Measurements from ENCODE around the gene EMC8.
"Not testable (repeated sequence)": the region's sequence is repeated elsewhere in the genome, so short reads cannot be mapped to it uniquely, and the experiment has no call there.

Gene EMC8

GRCh38 chr16:85812031-85812807 is 12.9 kb upstream of the EMC8 start:
- DNase-seq, result no peak

GRCh38 chr16:85810742-85811115 is 11.4 kb upstream of the EMC8 start:
- DNase-seq, result no peak

DNA sequence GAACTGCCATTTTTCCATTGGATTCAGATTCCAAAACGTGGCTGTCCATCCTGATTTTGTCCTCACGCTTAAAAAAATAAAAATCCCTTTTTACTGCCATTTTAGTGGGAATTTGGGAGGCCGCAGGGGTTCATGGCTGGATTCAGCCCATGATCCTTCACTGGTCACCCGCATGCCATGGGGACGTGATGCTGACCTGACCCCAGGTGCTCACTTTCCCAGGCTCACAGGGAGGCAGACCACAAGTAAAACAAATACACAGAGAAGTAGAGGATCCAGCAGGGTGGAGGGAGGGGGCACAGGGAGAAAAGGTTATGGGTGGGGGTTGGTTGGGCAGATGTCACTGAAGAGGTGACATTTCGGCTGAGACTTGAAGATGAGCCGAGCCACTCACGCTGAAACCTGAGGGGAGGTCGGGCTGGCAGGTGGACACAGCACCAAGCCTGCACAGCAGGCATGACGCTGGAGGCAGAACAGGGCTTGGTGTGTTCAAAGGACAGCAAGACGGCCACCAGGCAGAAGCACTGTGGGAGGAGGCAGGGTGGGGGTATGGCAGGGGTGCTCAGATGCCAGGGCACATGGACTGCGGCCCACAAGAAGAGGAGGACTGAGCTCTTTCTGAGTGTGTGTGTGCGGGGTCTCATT is 10.9 kb upstream of the EMC8 start:
- no peak for DNase-seq

DNA sequence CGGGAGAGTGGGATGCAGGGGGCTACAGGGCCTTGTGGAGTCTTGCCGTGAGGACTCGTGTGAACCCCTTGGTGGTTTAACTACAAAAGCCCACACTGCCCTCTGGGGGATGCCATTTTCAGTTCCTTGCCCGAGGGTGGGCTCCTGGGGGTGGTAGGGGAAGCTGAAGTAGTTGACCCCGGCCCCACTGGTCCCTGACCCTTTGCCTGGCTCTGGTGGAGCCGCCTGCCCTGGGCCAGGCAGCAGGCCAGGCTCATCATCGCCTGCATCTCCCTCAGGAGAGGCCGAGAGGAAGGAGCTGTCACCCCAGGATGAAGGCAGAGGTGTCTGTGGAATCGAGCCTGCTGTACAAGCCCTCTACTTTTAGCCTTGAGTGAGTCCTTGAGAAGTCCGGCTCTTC is 10.3 kb upstream of the EMC8 start:
- DNase-seq, result no peak

GRCh38 chr16:85808926-85809325 is 9.6 kb upstream of the EMC8 start:
- DNase-seq, result no peak

GRCh38 chr16:85808104-85808503 is 8.8 kb upstream of the EMC8 start:
- DNase-seq, result not testable (repeated sequence)

- not testable (repeated sequence) for DNase-seq
These were observed 8.0 kb upstream of the EMC8 start for GRCh38 chr16:85807340-85807739.

DNA sequence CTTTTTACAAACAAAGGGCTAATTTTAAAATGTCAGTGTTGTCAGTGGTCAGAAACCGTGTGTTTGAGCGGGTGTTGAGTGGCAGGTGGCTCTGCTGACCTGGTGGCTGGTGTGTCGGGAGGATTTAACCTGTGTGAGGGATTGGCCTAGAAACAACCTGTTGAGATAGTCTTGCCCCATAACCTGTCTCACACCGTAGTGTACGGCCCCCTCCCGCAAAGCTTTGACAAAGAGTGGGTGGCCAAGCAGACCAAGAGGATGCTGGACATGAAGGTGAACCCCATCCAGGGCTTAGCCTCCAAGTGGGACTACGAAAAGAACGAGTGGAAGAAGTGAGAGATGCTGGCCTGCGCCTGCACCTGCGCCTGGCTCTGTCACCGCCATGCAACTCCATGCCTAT is 7.2 kb upstream of the EMC8 start:
- no peak for DNase-seq

DNA sequence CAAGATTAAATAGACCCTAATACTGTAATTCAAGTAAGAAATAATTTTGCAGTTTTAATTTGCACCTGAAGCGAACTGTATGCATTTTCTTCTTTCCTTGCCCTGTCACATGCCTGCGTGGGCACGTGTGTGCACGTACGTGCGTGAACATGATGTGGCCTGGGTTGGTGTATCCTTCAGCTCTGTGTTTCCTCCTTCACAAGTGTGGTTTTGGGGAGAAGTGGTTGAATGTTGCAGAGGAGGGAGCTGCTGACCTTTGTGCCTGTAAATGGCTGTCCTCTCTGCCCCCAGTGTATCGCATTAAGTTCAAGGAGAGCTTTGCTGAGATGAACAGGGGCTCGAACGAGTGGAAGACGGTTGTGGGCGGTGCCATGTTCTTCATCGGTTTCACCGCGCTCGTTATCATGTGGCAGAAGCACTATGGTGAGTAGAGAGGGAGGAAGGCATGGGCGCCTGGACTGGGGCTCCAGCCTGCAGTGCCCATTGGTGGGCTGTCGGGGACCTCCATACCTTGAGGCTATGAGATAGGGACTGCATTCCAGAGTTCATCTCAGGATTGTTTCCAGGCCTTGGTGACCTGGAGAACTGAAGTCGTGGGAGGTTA is 6.2 kb upstream of the EMC8 start:
- DNase-seq, result no peak

- DNase-seq, result no peak
These were observed 4.2 kb upstream of the EMC8 start for GRCh38 chr16:85803570-85803969.

- peak; percentile 30 for DNase-seq
These were observed 951 bp upstream of the EMC8 start for GRCh38 chr16:85800321-85800669.

- peak; percentile 39 for DNase-seq
These were observed 345 bp downstream of the EMC8 start for GRCh38 chr16:85798901-85799496.

GRCh38 chr16:85798283-85798776 is 1.0 kb downstream of the EMC8 start:
- no peak for DNase-seq

GRCh38 chr16:85796599-85796998 is 2.7 kb downstream of the EMC8 start:
- no peak for DNase-seq

GRCh38 chr16:85796152-85796551 is 3.2 kb downstream of the EMC8 start:
- no peak for DNase-seq

- no peak for DNase-seq
These were observed 4.6 kb downstream of the EMC8 start for GRCh38 chr16:85794696-85795095.

DNA sequence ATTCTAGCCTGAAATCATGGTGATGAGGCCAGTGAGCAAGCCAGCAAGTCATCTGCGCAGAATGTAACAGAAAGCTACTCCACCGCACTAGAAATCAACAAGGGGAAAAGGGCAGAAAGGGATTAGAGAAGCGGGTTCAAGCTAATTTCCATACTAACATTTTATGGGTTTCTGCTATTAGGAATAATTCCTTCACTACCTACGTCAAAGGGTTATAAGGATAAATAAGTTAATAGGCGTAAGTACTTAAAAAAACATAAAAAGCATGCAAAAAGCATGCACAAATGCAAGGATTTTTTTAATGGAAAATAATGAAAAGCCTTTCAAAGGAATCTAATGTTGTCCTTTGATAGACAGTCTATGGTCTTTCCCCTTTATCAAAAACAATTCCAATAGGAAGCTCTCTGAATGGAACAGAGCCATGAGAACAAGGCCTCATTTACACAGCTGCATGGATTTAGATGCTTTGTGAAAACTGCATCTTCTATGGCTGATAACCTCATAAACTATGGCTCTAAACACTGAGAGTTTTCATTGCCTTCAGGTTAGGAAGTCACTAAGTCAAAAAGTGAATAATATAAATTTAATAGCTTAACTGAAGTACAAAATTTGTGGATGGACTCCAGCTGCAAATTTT is 5.6 kb downstream of the EMC8 start:
- DNase-seq, result no peak

- no peak for DNase-seq
These were observed 9.6 kb downstream of the EMC8 start for GRCh38 chr16:85789773-85790172.

- DNase-seq, result no peak
These were observed 10.5 kb downstream of the EMC8 start for GRCh38 chr16:85788819-85789218.

DNA sequence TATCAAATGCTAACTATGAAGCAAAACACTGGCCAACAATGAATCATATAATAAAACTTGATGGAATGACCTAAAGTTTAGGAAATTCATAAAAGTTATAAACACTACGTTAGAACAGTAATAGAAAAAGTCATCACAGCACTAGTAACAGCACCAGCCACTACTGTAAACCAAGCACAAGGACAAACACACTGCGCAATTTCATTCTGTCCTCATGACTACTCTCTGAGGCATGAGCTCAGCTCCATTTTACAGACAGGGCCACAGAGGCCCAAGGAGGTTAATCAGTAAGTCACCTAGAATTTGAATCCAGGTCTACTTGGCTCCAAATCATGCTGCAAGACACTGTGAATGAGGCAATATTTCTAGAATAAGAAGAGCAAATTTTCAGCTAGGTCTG is 13.4 kb downstream of the EMC8 start:
- no peak for DNase-seq

GRCh38 chr16:85784813-85785212 is 14.5 kb downstream of the EMC8 start:
- no peak for DNase-seq

- DNase-seq, result no peak
These were observed 15.9 kb downstream of the EMC8 start for GRCh38 chr16:85783441-85783840.

DNA sequence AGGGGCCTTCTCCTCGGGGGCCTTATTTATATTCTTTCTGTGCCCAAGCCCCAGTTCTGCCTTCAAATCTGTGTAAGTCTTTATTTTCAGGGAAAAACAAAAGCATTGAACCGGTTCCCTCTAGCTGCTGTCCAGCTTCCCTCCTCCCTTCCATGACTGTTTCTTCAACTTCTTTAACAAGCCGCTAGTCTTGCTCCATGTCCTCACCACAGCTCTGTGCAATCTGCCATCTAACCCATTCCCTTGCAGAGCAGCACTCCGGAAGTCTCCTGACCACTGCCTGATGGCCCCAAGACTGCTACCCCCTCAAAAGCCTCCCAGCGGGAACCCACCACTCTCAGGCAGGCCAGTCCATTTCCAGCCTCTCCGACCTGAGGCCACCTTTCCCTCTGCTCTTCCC is 16.9 kb downstream of the EMC8 start:
- DNase-seq, result no peak
